GM23338 (cell line): ENCODE measurements around the gene PIKFYVE. TPM values are rescaled to one million over a fixed set of nuclear protein-coding genes. Genes with fewer than 3 reads are reported as not detected.

ENCODE experiments used
- ATAC-seq: fragments of 200-7000 bp; cut with Tn5 transposase; 3 replicates; pipeline ENCODE4 v1.9.1; 2020
- DNase-seq: peaks from one replicate; pipeline ENCODE4 v3.0.0-alpha.2; 2015; ENCODE audit warnings: low spot score
- H2AFZ ChIP-seq: fragments of 200-600 bp; sonication (generic); 2 replicates; pipeline ENCODE4 v1.8.0; 2016; ENCODE audit warnings: antibody characterized with exemption, mild to moderate bottlenecking, moderate library complexity
- H3F3A ChIP-seq: fragments of 200-600 bp; sonication (generic); replicated peaks from 2 replicates; pipeline ENCODE4 v1.8.0; 2017; ENCODE audit warnings: antibody characterized with exemption, mixed run types, low read depth
- H3K27ac ChIP-seq: fragments of 200-600 bp; sonication (generic); 2 replicates; pipeline ENCODE4 v1.6.1; 2016; ENCODE audit warnings: low read depth
- H3K27me3 ChIP-seq: fragments of 200-600 bp; sonication (generic); 2 replicates; pipeline ENCODE4 v1.8.0; 2016; ENCODE audit warnings: mild to moderate bottlenecking, mixed run types, moderate library complexity; ENCODE audit not compliant: insufficient read depth
- H3K36me3 ChIP-seq: fragments of 200-600 bp; sonication (generic); 2 replicates; pipeline ENCODE4 v1.8.0; 2016; ENCODE audit warnings: mild to moderate bottlenecking; ENCODE audit not compliant: insufficient read depth
- H3K4me1 ChIP-seq: fragments of 200-600 bp; sonication (generic); 2 replicates; pipeline ENCODE4 v1.8.0; 2016; ENCODE audit warnings: mild to moderate bottlenecking, moderate library complexity; ENCODE audit not compliant: insufficient read depth
- H3K4me2 ChIP-seq: fragments of 200-600 bp; sonication (generic); 2 replicates; pipeline ENCODE4 v1.7.1; 2017; ENCODE audit warnings: mixed run types
- H3K4me3 ChIP-seq: fragments of 200-600 bp; sonication (generic); 2 replicates; pipeline ENCODE4 v1.6.1; 2016; ENCODE audit warnings: mixed run types
- H3K79me2 ChIP-seq: fragments of 200-600 bp; sonication (generic); replicated peaks from 2 replicates; pipeline ENCODE4 v1.8.0; 2017; ENCODE audit warnings: mild to moderate bottlenecking; ENCODE audit not compliant: insufficient read depth
- H3K9me2 ChIP-seq: fragments of 200-600 bp; sonication (generic); 2 replicates; pipeline ENCODE4 v1.8.0; 2017; ENCODE audit not compliant: insufficient read depth
- H4K20me1 ChIP-seq: fragments of 200-600 bp; sonication (generic); replicated peaks from 2 replicates; pipeline ENCODE4 v1.8.0; 2017; ENCODE audit warnings: mild to moderate bottlenecking; ENCODE audit not compliant: insufficient read depth
- H3K27ac Mint-ChIP-seq: 2 replicates; pipeline ENCODE4 v1.8.0; 2020; ENCODE audit warnings: inconsistent platforms, mild to moderate bottlenecking, moderate library complexity, mixed read lengths
- H3K27me3 Mint-ChIP-seq: 3 replicates; pipeline ENCODE4 v1.8.0; 2022; ENCODE audit warnings: low read depth, mild to moderate bottlenecking, moderate library complexity, mixed read lengths, inconsistent platforms; ENCODE audit not compliant: insufficient read depth, poor library complexity
- H3K36me3 Mint-ChIP-seq: 3 replicates; pipeline ENCODE4 v1.8.0; 2021; ENCODE audit warnings: low read depth, mild to moderate bottlenecking, inconsistent platforms, moderate library complexity, mixed read lengths
- H3K4me1 Mint-ChIP-seq: 3 replicates; pipeline ENCODE4 v1.8.0; 2020; ENCODE audit warnings: mild to moderate bottlenecking, inconsistent platforms, mixed read lengths
- H3K4me3 Mint-ChIP-seq: 3 replicates; pipeline ENCODE4 v1.8.0; 2021; ENCODE audit warnings: moderate library complexity, mild to moderate bottlenecking, inconsistent platforms, mixed read lengths
- H3K9me3 Mint-ChIP-seq: 3 replicates; pipeline ENCODE4 v1.8.0; 2020; ENCODE audit warnings: moderate library complexity, mild to moderate bottlenecking, inconsistent platforms, mixed read lengths
- CREB1 ChIP-seq: fragments of 250-450 bp; sonication (Bioruptor Pico); IDR thresholded peaks from 2 replicates; pipeline ENCODE4 v1.5.0; 2020; ENCODE audit warnings: low read depth, mild to moderate bottlenecking, moderate library complexity
- CTCF ChIP-seq, 2 experiments: fragments of 200-600 bp in 1 of 2; sonication (generic) in 1 of 2; conservative IDR thresholded peaks; 2 replicates each; pipeline versions ENCODE4 v1.5.1 to v1.6.1; 2016 to 2017; ENCODE audit warnings: antibody characterized with exemption in 2 of 2, low read depth in 2 of 2, mild to moderate bottlenecking in 2 of 2, moderate library complexity in 1 of 2
- EZH2 ChIP-seq: fragments of 200-600 bp; sonication (generic); IDR thresholded peaks from one replicate; pipeline ENCODE4 v1.8.0; 2017; ENCODE audit warnings: antibody characterized with exemption, mild to moderate bottlenecking, low read depth; ENCODE audit not compliant: unreplicated experiment
- EZH2phosphoT487 ChIP-seq: fragments of 200-600 bp; sonication (generic); IDR thresholded peaks from one replicate; pipeline ENCODE4 v1.8.1; 2018; ENCODE audit warnings: antibody characterized with exemption; ENCODE audit not compliant: unreplicated experiment
- NANOG ChIP-seq: IDR thresholded peaks from 2 replicates; pipeline ENCODE4 v1.6.1; 2016; ENCODE audit warnings: antibody characterized with exemption, borderline replicate concordance
- POLR2AphosphoS5 ChIP-seq: IDR thresholded peaks from 2 replicates; pipeline ENCODE4 v1.6.1; 2016; ENCODE audit warnings: antibody characterized with exemption, low read depth
- ZNF114 ChIP-seq: fragments of 250-450 bp; sonication (Bioruptor Pico); IDR thresholded peaks from 2 replicates; pipeline ENCODE4 v1.5.0; 2020; ENCODE audit warnings: mild to moderate bottlenecking, moderate library complexity
- ZNF331 ChIP-seq: fragments of 250-450 bp; sonication (Bioruptor Pico); IDR thresholded peaks from 2 replicates; pipeline ENCODE4 v1.5.0; 2020; ENCODE audit warnings: low read depth, mild to moderate bottlenecking, moderate library complexity
- ZNF462 ChIP-seq: fragments of 250-450 bp; sonication (Bioruptor Pico); IDR thresholded peaks from 2 replicates; pipeline ENCODE4 v1.5.0; 2020; ENCODE audit warnings: mild to moderate bottlenecking, moderate library complexity
- polyA plus RNA-seq: library from polyadenylated mRNA; unstranded; fragments of >200 nt; fragmentation: Nextera tagmentation; extraction: Ambion mirVana; gene quantifications from 2 replicates; pipeline ENCODE4 v1.2.1, GENCODE V29; 2016
- total RNA-seq: library from RNA; depleted of rRNA; stranded (reverse); fragments of >200 nt; shearing (Covaris generic); gene quantifications from 2 replicates; pipeline ENCODE4 v1.2.3, GENCODE V29; 2014

The PIKFYVE gene
- total and polyA plus RNA-seq, 2 experiments from 2014 or later: 15.1 to 48.0 TPM

GRCh38 chr2:208329485-208329884 is 63.4 kb downstream of the PIKFYVE start:
- no peaks in the 10 kb centered on the region for H3K4me1 ChIP-seq
- DNase-seq: no peak
- no peaks in the 10 kb centered on the region for H3F3A ChIP-seq
- Mint-ChIP-seq H3K4me1 (no peaks in the 10 kb centered on the region), H3K36me3 (peaks cover 55% of the 10 kb centered on the region), H3K9me3 (no peaks in the 10 kb centered on the region), H3K4me3 (no peak overlapping the region), H3K27ac (no peak overlapping the region), H3K27me3 (no peaks in the 10 kb centered on the region)
- no peak overlapping the region for H2AFZ ChIP-seq
- ATAC-seq: no peak
- H3K9me2 ChIP-seq: no peaks in the 10 kb centered on the region
- TF ChIP-seq ZNF114 (CRISPR knock-in tag) (no peak), ZNF462 (CRISPR knock-in tag) (no peak), EZH2 (no peak), POLR2AphosphoS5 (no peak), EZH2phosphoT487 (no peak), ZNF331 (no peak), NANOG (no peak), CREB1 (CRISPR knock-in tag) (no peak), CTCF (conservative IDR thresholded peaks at IDR 0.05; ENCODE audit: low read depth in 2 of 2) (no peak)
- peaks cover 55% of the 10 kb centered on the region for H3K36me3 ChIP-seq
- H3K27me3 ChIP-seq: no peaks in the 10 kb centered on the region
- peaks cover 5% of the 10 kb centered on the region; the same call in 1 of the 2 replicates for H4K20me1 ChIP-seq
- no peaks in the 10 kb centered on the region for H3K79me2 ChIP-seq
- H3K4me3 ChIP-seq: no peak overlapping the region
- no peak overlapping the region for H3K4me2 ChIP-seq
- H3K27ac ChIP-seq: no peak overlapping the region
